ENCODE results near the gene ALKBH5. TPM values are rescaled to one million over a fixed set of nuclear protein-coding genes. Genes with fewer than 3 reads are reported as not detected.
A peak's percentile ranks its signal among the peaks of the same experiment; 100 is the strongest.

Gene ALKBH5
- total and polyA plus RNA-seq, 10 of the 15 experiments (the other 5 are each of a cell fraction or from before 2014, with no cell fraction given): 13.7 to 99.9 (median 52.4) TPM

- TF ChIP-seq CHD2 (IDR thresholded peaks at IDR 0.05; ENCODE audit: borderline replicate concordance, low read depth, low read length): peak; percentile 42; the same call in 1 of the 2 replicates
- TF ChIP-seq SREBF1 (IDR thresholded peaks at IDR 0.05; ENCODE audit: low read length): no peak
- peak; percentile 86 for TF ChIP-seq DPF2 (IDR thresholded peaks at IDR 0.05)
- TF ChIP-seq IRF3 (IDR thresholded peaks at IDR 0.05): no peak
- peak; percentile 61; the same call in 1 of the 2 replicates for TF ChIP-seq BMI1 (IDR thresholded peaks at IDR 0.05; ENCODE audit: borderline replicate concordance)
- no peak for TF ChIP-seq SKIL (IDR thresholded peaks at IDR 0.05; ENCODE audit: low read depth, poor library complexity, severe bottlenecking)
- TF ChIP-seq MEF2B (IDR thresholded peaks at IDR 0.05; ENCODE audit: partially characterized antibody, poor library complexity, severe bottlenecking): peak; percentile 95
- TF ChIP-seq MTA3 (IDR thresholded peaks at IDR 0.05; ENCODE audit: borderline replicate concordance, low read length): no peak
- no peak for TF ChIP-seq STAT1 (conservative IDR thresholded peaks at IDR 0.05)
- peak; percentile 49 for TF ChIP-seq CUX1 (IDR thresholded peaks at IDR 0.05; ENCODE audit: insufficient replicate concordance, low read depth, low read length)
- no peak for TF ChIP-seq JUND (IDR thresholded peaks at IDR 0.05; ENCODE audit: low read depth, low read length)
- peak; percentile 70 for TF ChIP-seq BCL11A (IDR thresholded peaks at IDR 0.05; ENCODE audit: low read depth, low read length)
- no peak for TF ChIP-seq STAT3 (IDR thresholded peaks at IDR 0.05; ENCODE audit: low read depth, low read length)
- peak; percentile 71; the same call in 1 of the 2 replicates for TF ChIP-seq PAX5 (IDR thresholded peaks at IDR 0.05; ENCODE audit: borderline replicate concordance, low read depth, low read length)
- no peak for TF ChIP-seq RELB (IDR thresholded peaks at IDR 0.05; ENCODE audit: low read depth)
- peak in 1 of 2 experiments; percentile 73; a peak in 2 of 4 replicates for TF ChIP-seq BHLHE40 (IDR thresholded peaks at IDR 0.05; ENCODE audit: borderline replicate concordance in 1 of 2, low read depth in 2 of 2, low read length in 1 of 2)
- no peak for TF ChIP-seq YBX1 (IDR thresholded peaks at IDR 0.05)
Observed at GRCh38 chr17:18161207-18162145, 22.2 kb upstream of the ALKBH5 start (continued).

Measured in GM12878 (cell line).